RPMI8226 (cell line): ENCODE results near the gene TMEM254.
"Not testable (repeated sequence)": the region's sequence is repeated elsewhere in the genome, so short reads cannot be mapped to it uniquely, and the experiment has no call there.

Experiments used
- DNase-seq: peaks from one replicate; pipeline ENCODE4 v3.0.0-alpha.2; 2015

Gene TMEM254

GRCh38 chr10:80078448-80079311 is at the start of gene TMEM254:
Gene TMEM254 (plus strand): TSS chr10:80078665. CDS start chr10:80078700, 35 bp downstream.
- DNase-seq, result peak; percentile 88

- DNase-seq, result peak; percentile 44
Observed at GRCh38 chr10:80029205-80029604, 49.3 kb upstream of the TMEM254 start.

- DNase-seq, result not testable (repeated sequence)
Observed at GRCh38 chr10:80029865-80030264, 48.6 kb upstream of the TMEM254 start.

GRCh38 chr10:80032503-80032902 is 46.0 kb upstream of the TMEM254 start:
- DNase-seq, result no peak

GRCh38 chr10:80034766-80035165 is 43.7 kb upstream of the TMEM254 start:
- DNase-seq, result not testable (repeated sequence)

GRCh38 chr10:80035430-80035829 is 43.0 kb upstream of the TMEM254 start:
- DNase-seq, result not testable (repeated sequence)

GRCh38 chr10:80036921-80037500 is 41.5 kb upstream of the TMEM254 start:
- not testable (repeated sequence) for DNase-seq

GRCh38 chr10:80038226-80038625 is 40.2 kb upstream of the TMEM254 start:
- not testable (repeated sequence) for DNase-seq

GRCh38 chr10:80041162-80041561 is 37.3 kb upstream of the TMEM254 start:
- DNase-seq, result no peak

GRCh38 chr10:80044935-80045334 is 33.5 kb upstream of the TMEM254 start:
- DNase-seq, result peak; percentile 15

- peak; percentile 78 for DNase-seq
Observed at GRCh38 chr10:80046629-80047441, 31.6 kb upstream of the TMEM254 start.

- no peak for DNase-seq
Observed at GRCh38 chr10:80050752-80051151, 27.7 kb upstream of the TMEM254 start.

- no peak for DNase-seq
Observed at GRCh38 chr10:80051993-80052392, 26.5 kb upstream of the TMEM254 start.

GRCh38 chr10:80055760-80056159 is 22.7 kb upstream of the TMEM254 start:
- no peak for DNase-seq

GRCh38 chr10:80057171-80057570 is 21.3 kb upstream of the TMEM254 start:
- DNase-seq, result no peak

GRCh38 chr10:80064120-80064886 is 14.2 kb upstream of the TMEM254 start:
- DNase-seq, result no peak

GRCh38 chr10:80066809-80067208 is 11.7 kb upstream of the TMEM254 start:
- DNase-seq, result no peak

GRCh38 chr10:80067821-80068220 is 10.6 kb upstream of the TMEM254 start:
- not testable (repeated sequence) for DNase-seq

GRCh38 chr10:80068270-80068669 is 10.2 kb upstream of the TMEM254 start:
- no peak for DNase-seq

- DNase-seq, result no peak
Observed at GRCh38 chr10:80070057-80070456, 8.4 kb upstream of the TMEM254 start.

- DNase-seq, result no peak
Observed at GRCh38 chr10:80072584-80072983, 5.9 kb upstream of the TMEM254 start.

- no peak for DNase-seq
Observed at GRCh38 chr10:80075781-80076180, 2.7 kb upstream of the TMEM254 start.
